ENCODE results near the gene PKHD1.

DNA sequence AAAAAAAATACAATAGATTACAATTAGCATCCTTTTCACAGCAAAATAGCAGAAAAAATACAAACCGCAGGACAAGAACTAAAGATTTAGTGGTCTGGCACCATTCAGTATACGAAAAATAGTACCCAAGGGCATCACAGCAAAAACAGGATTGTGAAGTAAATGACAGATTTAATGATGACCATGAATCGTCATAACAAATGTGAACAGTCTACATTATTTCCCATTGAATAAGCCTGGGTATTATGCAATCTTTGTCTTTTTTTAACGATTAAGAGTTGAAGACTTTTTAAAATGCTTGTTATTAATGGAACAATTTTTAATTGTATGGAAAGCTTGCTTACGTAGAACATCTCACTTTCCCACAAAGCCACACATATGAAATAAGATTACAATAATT, 432.8 kb downstream of the PKHD1 start:
- no peak for TF ChIP-seq EP300 (IDR thresholded peaks at IDR 0.05; ENCODE audit: borderline replicate concordance in 1 of 2, low read depth in 1 of 2, low read length in 1 of 2)
- TF ChIP-seq, protein P1, sequence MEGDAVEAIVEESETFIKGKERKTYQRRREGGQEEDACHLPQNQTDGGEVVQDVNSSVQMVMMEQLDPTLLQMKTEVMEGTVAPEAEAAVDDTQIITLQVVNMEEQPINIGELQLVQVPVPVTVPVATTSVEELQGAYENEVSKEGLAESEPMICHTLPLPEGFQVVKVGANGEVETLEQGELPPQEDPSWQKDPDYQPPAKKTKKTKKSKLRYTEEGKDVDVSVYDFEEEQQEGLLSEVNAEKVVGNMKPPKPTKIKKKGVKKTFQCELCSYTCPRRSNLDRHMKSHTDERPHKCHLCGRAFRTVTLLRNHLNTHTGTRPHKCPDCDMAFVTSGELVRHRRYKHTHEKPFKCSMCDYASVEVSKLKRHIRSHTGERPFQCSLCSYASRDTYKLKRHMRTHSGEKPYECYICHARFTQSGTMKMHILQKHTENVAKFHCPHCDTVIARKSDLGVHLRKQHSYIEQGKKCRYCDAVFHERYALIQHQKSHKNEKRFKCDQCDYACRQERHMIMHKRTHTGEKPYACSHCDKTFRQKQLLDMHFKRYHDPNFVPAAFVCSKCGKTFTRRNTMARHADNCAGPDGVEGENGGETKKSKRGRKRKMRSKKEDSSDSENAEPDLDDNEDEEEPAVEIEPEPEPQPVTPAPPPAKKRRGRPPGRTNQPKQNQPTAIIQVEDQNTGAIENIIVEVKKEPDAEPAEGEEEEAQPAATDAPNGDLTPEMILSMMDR (IDR thresholded peaks at IDR 0.05): no peak
- TF ChIP-seq POLR2AphosphoS5 (IDR thresholded peaks at IDR 0.05; ENCODE audit: low read depth, low read length): no peak
- no peak for TF ChIP-seq MEF2A (IDR thresholded peaks at IDR 0.05; ENCODE audit: borderline replicate concordance, low read depth)
- TF ChIP-seq RFX5 (IDR thresholded peaks at IDR 0.05; ENCODE audit: low read length): no peak
- TF ChIP-seq JUND (IDR thresholded peaks at IDR 0.05): no peak
- TF ChIP-seq GABPA (IDR thresholded peaks at IDR 0.05; ENCODE audit: low read depth): no peak

All from SK-N-SH (cell line).